ENCODE measurements around the gene SBNO2.
A peak's percentile ranks its signal among the peaks of the same experiment; 100 is the strongest.

The SBNO2 gene

DNA sequence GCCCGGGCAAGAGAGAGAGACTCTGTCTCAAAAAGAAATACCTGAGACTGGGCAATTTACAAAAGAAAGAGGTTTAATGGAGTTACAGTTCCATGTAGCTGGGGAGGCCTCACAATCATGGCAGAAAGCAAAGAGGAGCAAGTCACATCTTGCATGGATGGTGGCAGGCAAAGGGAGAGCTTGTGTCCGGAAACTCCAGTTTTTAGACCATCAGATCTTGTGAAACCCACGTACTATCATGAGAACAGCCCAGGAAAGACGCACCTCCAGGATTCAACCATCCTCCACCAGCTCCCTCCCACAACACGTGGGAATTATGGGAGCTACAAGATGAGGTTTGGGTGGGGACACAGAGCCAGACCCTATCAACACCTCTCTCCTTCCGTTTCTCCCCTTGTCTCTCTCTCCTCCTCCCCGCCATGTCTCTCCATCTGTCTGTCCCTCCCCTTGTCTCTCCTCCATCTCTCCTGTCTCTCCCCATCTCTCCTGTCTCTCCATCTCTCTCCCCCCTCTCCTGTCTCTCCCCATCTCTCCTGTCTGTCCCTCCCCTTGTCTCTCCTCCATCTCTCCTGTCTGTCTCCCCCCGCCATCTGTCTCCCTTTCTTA is 88.9 kb downstream of the SBNO2 start:
- no peak for DNase-seq

DNA sequence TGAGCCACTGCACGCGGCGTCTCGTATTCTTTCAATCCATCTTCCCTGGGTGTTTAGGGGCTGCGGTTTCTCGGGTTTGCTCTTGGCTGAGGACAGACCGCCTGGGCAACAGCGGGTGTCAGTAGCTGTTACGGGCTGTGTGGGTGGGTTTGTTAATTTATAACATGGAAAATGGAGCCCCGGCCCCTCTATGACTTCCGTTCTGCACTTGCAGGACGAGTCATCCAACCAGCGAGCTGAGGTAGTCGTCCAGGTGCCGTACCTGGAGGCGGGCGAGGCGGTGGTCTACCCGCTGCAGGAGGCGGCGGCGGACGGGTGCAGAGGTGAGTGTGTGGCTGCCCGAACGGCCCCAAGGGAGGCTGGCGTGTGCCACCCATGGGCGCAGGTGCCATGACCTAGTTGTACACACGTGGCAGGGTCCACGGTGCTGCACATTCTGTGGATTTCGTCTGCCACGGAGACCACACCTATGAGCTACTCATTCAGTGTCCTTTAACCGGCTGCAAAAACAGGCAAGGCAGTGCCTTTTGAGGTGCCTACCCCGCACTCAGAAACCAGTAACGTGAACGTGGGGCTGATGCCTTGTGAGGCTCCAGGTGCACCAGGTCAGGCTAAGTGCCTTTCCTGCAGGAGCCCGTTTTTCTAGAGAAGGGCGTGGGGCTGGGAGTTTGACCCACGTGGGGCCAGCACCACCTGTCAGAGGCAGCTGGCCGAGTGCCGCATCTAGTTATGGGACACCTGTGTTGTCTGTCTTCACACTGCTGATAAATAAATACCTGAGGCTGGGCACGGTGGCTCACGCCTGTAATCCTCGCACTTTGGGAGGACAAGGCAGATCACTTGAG is 89.8 kb downstream of the SBNO2 start:
- DNase-seq, result no peak

DNA sequence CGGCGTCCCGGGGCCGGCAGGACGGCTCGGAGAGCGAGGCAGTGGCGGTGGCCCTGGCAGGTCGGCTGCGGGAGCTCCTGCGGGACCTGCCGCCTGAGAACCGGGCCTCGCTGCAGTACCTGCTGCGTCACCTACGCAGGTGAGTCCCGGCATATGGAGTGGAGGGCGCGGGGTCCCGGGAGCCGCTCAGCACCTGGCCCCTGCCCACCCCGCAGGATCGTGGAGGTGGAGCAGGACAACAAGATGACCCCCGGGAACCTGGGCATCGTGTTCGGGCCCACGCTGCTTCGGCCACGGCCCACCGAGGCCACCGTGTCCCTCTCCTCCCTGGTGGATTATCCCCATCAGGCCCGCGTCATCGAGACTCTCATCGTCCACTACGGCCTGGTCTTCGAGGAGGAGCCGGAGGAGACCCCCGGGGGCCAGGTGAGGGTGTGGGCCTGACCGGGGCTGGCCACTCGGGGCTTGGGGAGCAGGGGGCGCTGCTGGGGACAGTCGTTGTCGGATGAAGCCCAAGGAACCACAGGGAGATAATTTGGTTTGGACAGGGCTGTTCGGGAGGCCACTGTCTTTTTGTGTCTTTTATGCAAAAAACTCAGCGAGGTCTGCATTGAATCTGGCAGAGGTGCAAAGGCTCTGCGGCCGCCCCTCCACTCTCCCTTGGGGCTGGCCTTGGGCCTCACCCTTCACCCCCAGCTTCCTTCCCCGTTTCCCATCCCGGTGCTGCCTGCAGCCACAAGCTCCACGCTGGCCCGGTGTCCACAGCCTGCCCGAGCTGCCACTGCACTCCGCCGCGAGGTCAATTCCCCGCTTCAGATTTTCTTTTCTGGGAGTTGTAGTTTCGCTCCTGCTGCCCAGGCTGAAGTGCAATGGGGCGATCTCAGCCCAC is 90.9 kb downstream of the SBNO2 start:
- no peak for DNase-seq

DNA sequence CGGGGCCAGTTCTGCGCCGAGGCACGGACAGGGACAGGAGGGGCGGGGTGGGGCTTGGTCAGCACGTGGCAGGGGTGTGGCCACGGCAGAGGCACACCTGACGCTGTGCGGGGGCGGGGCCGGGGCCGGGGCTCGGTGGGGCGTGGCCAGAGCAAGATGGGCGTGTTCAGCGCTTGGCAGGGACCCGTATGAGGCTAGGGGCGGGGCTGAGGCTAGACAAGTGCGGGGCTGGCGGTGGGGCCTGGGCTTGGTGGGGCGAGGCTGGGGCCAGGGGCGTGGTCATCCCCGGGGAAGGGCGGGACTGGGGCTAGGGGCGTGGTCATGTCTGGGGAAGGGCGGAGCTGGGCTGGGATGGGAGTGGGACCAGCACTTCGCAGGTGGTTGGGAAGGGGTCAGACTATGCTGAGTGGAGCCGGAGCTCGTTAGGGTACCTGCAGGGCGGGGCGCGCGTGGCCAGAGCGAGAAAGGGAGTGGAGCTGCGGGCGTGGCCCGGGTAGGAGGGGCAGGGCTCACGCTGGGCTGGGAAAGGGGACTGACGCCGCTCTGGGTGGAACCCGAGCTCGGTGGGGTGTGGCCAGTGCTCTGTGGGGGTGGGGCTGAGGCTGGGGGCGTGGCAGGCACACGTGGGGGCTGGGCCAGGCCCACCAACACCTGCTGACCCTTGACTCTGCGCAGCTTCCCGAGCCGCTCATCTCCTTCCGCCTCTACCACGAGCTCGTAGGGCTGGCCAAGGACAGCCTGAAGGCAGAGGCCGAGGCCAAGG is 91.7 kb downstream of the SBNO2 start:
- peak; percentile 75 to 85 for DNase-seq

DNA sequence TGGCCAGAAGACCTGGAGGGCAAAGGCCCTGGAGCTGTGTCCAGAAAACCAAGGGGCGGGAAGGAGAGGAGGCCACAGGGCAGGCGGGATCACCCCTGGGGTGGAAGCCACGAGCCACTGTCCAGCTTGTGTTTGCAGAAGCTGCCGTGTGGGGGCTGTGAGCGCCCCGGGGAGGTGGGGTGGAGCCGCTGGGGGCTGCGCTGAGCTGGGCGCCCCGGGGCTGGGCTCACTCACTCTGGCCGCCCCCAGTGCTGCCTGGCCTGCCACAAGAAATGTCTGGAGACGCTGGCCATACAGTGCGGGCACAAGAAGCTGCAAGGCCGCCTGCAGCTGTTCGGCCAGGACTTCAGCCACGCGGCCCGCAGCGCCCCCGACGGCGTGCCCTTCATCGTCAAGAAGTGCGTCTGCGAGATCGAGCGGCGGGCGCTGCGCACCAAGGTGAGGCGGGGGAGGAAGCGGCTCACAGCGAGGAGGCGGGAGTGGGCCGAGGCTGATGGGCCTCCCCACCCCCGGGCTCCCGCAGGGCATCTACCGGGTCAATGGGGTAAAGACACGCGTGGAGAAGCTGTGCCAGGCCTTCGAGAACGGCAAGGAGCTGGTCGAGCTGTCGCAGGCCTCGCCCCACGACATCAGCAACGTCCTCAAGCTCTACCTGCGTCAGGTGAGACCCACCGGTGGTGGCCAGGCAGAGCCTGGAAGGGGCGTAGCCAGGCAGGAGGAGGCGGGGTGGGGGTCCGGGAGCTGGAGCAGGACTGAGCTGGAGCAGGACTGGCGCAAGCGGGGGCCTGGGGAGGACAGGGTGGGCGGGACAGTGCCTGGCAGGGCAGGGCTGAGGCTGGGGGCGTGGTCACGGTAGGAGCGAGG is 92.5 kb downstream of the SBNO2 start:
- no peak for DNase-seq

DNA sequence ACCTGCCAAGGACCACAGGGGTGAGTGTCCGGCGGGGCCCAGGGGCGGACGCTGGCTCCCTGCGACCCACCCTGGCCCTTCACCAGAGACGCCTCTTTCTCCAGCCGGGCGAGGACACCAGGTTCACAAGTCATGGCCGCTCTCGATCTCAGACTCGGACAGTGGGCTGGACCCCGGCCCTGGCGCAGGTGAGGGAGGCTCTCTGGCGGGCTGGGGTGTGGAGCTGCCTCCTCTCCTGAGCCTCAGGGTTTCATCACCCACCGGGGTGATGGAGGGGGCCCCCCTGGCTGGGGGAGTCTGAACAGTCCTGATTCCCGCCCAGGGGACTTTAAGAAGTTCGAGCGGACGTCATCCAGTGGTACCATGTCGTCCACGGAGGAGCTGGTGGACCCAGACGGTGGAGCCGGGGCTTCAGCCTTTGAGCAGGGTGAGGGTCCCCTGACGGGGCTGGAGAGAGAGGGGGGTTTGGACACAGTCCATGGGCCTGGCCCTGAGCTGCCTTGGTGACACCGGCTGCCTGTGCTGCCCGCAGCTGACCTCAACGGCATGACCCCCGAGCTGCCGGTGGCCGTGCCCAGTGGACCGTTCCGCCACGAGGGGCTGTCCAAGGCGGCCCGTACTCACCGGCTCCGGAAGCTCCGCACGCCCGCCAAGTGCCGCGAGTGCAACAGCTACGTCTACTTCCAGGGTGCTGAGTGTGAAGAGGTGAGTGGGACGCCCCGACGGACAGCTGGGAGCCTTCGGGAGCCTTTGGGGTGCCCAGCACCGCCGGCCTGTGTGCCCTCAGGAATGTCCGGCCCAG is 93.5 kb downstream of the SBNO2 start:
- no peak for DNase-seq

DNA sequence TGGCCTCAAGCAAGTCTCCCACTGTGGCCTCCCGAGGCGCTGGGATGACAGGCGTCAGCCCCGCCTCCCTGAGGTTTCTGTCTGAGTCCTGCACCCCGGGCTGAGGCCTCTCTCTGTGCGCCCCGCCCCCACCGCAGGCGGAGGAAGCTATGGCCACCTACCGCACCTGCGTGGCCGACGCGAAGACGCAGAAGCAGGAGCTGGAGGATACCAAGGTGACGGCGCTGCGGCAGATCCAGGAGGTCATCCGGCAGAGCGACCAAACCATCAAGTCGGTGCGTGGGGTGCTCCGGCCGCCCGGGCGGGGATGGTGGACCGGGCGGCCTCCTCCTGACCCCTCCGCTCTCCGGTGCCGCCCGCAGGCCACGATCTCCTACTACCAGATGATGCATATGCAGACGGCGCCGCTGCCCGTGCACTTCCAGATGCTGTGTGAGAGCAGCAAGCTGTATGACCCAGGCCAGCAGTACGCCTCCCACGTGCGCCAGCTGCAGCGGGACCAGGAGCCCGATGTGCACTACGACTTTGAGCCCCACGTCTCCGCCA is 94.4 kb downstream of the SBNO2 start:
- DNase-seq, result peak; percentile 78 to 86

DNA sequence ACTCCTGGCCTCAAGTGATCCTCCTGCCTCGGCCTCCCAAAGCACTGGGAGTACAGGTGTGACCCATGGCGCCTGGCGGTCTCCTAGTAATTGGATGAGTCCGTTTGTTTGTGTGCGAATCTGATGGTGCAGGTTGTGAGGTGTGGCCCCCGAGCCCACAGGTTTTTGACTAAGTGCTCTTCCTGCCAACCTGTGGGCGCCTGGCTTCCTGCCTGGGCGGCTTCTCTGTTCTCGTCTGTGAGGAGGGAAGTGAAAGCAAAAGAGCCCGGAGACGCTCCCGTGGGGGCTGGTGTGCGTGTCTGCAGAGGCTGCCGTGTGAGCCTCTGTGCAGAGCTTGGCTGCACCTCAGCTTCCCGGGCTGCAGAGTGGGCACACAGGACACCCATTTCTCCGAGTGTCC is 97.1 kb downstream of the SBNO2 start:
- DNase-seq, result peak; percentile 89 to 91

DNA sequence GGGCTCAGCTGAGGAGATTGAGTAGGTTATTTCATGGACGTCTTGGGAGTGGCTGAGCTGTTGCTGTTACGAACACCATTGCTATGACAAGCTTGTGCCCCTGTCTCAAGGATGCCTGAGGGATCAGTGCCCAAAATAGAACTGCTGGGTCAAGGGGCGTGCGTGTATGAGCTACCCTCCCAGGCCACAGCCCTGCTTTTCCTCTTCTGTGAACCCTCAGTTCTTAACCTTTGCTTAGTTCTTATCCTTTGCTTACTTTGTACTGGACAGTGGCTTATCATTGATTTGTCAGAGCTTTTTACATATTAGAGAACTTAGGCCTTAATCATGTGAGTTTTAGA is 98.1 kb downstream of the SBNO2 start:
- no peak for DNase-seq

DNA sequence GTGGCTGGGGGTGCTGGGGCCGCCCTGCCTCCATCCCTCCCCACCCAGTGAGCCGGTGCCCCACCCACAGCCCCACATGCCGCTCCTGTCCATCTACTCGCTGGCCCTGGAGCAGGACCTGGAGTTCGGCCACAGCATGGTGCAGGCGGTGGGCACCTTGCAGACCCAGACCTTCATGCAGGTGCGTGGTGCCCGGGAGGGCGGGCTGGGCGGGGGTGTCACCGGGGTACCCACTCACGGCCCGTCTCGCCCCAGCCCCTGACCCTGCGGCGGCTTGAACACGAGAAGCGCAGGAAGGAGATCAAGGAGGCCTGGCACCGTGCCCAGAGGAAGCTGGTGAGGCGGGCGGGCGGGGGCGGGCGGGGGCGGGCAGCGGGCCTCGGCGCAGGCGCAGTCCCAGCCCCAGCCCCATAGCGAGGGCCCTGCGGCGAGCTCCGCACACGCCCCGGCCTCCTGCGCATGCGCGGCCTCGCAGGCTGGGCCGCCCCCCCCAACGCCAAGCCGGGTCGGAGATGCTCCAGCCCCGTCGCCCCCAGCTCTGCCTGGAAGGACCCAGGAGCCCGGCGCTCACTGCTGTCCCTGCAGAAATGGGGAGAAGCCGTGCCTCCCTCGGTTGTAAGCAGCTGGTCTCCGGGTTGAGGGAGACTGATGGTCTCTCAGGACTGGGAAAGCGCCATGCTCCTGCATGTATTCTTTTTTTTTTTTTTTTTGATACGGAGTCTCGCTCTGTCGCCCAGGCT is 99.4 kb downstream of the SBNO2 start:
- peak; percentile 82 to 90 for DNase-seq

DNA sequence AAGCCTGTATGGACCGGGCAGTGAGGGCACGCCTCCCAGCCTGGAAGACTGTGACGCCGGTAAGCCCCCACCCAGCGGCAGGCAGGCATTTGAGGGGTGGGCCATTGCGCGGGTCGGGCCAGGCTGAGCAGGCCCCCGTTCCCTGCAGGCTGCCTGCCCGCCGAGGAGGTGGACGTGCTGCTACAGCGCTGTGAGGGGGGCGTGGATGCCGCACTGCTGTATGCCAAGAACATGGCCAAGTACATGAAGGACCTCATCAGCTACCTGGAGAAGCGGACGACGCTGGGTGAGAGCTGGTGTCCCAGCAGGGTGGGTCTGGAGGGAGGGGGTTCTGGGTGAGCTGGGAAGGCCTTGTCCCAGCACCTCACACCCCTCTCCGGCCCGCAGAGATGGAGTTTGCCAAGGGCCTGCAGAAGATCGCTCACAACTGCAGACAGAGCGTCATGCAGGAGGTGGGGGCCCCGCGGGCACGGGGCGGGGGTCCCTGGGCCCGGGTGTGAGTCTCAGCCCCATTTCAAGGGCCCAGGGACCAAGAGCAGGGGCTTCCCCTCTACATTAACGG is 100.0 kb downstream of the SBNO2 start:
- DNase-seq, result no peak

DNA sequence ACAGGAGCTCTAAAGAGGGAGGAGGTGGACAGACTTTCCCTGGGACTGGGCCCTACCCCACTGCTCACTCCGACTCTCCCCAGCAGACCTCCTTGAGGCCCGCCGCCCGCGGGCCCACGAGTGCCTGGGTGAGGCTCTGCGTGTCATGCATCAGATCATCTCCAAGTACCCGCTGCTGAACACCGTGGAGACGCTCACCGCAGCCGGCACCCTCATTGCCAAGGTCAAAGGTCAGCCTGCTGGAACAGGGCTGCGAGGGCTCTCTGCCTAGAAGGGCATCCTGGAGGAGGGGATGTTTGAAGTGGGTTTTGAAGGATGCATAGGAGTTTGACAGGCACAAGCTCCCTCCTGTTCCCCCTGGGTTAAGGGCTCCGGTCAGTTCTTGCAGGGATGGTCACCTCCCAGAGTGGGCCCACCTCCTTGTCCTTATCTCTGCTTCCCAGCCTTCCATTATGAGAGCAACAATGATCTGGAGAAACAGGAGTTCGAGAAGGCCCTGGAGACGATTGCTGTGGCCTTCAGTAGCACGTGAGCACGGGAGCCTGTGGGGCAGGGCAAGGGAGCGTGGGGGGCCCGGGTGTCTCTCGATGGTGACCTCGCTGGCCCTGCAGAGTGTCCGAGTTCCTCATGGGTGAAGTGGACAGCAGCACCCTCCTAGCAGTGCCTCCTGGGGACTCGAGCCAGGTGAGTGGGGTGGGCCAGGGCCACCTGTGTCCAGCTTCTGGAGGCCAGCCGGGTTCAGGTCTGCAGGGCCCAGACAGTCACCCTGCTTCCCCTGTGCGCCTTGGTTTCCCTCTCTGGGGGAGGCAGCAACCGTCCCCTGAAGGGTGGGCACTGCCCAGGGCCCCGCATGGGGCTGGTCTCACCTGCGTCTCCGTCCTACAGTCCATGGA is 100.8 kb downstream of the SBNO2 start:
- DNase-seq, result no peak

DNA sequence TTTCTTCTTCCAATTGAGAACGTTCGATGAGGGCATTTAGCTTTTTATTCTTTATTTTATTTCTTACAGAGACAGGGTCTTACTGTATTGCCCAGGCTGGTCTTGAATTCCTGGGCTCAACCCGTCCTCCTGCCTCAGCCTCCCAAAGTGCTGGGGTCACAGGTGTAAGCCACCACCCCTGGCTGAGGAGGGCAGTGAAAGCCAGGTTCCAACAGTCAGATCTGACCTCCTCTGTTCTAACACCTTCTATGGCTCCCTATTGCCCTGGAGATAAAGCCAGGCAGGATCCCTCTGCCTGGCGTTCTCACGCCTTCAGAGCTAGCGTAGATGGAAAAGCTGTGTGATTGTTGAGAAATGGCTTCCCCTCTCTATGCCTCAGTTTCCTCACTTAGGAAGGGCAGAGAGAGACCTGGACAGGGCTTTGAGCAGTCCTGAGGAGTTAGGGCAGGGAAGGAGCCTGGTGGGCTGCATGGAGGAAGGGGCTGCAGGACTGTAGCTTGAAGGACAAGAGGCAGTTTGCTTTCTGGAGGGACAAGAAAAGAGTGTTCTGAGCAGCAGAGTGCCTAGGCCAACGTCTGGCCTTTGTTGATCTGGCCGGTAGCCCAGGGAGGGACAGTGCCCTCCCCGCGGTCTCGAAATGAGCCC is 101.6 kb downstream of the SBNO2 start:
- DNase-seq, result no peak

DNA sequence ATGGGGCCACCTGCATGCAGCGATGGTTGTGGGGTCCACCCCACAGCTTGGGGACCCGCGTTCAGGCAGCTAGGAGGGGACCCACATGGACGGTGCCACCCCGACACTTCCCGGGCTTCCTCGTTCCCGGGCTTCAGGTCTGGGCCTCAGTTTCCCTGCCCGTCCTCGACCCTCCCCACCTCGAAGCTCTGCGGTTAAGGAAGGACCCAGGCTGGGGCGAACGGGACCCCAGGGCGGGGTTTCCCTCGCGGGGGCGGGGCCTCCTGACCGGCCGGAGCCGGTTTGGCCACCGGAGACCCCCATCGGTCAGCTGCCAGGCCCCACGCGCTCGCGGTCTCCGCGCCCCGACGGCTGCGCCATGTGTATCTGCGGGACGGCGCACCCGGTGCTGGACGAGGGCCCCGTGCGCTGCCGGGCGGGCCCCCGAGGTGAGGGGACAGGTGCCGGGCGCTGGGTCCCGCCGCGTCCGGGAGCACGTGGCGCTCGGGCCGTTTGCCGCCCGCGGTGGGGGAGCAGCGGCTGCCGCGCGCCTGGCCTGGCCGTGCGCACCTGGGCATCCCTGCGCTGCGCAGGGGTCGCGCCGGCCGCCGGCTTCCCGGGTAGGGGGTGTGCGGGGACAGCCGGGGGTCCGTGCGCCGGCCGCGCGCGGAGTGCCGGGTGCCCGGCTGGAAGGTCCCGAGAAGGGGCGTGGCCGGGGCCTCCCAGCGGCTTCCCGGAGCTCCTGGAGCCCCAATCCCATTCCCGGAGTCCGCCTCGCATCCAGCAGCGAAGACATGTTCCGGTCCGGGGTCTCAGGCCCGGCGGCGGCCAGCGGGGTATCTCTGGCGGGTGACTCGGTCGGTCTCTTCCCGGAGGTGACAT is 102.9 kb downstream of the SBNO2 start:
- DNase-seq, result no peak

DNA sequence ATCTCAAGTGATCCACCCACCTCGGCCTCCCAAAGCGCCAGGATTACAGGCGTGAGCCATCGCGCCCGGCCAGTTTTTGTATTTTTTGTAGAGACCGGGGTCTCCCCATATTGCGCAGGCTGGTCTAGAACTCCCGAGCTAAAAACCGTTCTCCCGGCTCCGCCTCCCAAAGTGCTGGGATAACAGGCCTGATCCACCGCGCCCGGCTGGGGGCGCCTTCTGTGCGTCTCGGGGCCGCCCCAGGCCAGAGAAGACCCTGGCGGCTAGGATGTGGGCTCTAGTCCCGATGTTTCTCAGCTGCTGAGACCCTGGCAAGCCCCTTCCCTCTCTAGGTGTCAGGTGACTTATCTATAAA is 103.5 kb downstream of the SBNO2 start:
- no peak for DNase-seq

DNA sequence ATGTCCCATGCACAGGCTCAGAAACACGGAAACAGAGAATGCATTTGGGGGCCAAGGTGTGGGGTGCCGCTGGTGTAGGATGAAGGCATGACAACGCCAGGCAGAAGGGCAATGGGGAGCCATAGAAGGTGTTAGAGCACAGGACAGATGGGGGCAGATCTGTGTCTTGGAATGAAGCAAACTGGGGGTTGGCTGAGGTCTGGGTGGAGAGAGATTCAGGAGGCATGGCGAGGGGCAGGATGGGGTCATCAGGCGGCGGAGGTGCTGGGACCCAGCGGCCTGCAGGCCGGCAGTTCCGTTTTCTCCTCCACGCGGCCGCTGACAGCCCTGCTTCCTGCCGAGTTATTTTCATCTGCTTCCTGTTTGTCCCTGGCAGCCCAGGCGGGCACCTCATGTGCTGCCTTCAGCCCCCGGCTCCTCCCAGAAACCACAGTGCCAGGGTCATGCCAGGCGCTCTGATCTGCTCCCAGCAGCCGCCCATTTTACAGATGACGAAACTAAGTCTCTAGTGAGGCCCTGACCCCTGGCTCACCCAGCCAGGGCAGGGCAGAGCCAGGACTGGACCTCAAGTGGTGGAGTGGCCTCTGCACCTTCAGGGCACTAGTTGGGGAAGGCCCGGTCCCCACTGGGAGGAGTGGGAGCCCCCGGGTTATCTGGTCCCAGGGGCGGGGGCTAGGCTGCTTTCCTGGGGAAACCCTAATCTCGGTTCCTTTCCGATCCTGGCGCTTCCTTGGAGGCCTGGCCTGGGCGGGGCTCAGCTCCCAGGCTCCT is 104.9 kb downstream of the SBNO2 start:
- DNase-seq, result peak in 1 of 2 donors; percentile 66

All from stimulated activated CD4-positive, alpha-beta T cell treated with anti-CD3 and anti-CD28 coated beads, Interleukin-2, amount 100 ng/mL, for 24 hours (primary cell).